B cell (primary cell): ENCODE measurements around the gene ASB8.

Source experiments
- EZH2 ChIP-seq: IDR thresholded peaks from 2 replicates; pipeline ENCODE4 v1.6.1; 2012; ENCODE audit warnings: borderline replicate concordance, low read depth, mild to moderate bottlenecking, moderate library complexity, low read length; ENCODE audit not compliant: insufficient read depth, poor library complexity, severe bottlenecking
- TF ChIP-seq, protein P1 (sequence below): fragments of 200-600 bp; IDR thresholded peaks from one replicate; pipeline ENCODE4 v1.8.0; 2022; ENCODE audit warnings: antibody characterized with exemption, mild to moderate bottlenecking

DNA sequence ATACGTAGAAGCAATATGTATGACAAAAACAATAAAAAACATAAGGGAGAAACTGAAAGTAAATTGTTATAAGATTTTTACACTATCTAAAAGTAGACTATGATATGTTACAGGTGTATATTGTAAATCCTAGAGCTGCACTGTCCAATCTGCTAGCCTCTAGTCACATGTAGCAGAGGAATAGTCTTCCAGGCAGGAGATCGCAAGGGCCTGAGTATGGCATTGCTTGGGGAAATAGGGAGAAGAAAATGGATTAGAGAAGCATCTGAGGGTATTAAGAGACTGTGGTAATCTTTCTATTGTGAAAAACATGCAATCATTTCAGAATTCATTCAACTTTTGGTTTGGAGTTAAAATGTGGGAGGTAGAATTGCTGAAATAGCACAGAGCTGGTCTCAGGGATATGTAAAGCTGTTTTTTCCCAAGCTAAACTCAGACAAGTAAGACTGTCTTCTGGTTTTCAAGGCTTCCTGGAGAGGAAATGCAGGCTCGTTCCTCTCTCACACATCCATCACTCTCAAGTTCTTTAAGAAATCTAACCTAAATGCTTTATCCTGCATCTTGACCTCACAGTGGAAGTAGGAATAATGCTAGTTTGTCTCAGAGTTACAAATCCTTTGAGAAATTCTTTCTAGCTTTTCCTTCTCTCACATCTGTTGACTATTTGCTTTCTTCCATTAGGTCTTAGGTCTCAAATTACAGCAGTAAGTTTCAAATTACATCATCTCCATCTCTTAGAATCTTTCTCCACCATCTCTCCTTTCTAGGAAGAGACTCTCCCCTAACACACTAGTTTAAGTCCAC lies 18.5 kb upstream of the ASB8 start:
- TF ChIP-seq, protein P1, sequence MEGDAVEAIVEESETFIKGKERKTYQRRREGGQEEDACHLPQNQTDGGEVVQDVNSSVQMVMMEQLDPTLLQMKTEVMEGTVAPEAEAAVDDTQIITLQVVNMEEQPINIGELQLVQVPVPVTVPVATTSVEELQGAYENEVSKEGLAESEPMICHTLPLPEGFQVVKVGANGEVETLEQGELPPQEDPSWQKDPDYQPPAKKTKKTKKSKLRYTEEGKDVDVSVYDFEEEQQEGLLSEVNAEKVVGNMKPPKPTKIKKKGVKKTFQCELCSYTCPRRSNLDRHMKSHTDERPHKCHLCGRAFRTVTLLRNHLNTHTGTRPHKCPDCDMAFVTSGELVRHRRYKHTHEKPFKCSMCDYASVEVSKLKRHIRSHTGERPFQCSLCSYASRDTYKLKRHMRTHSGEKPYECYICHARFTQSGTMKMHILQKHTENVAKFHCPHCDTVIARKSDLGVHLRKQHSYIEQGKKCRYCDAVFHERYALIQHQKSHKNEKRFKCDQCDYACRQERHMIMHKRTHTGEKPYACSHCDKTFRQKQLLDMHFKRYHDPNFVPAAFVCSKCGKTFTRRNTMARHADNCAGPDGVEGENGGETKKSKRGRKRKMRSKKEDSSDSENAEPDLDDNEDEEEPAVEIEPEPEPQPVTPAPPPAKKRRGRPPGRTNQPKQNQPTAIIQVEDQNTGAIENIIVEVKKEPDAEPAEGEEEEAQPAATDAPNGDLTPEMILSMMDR: no peak
- TF ChIP-seq EZH2: no peak
